Measurements from ENCODE around the gene TFAM. TPM values are rescaled to one million over a fixed set of nuclear protein-coding genes. Genes with fewer than 3 reads are reported as not detected.

Gene TFAM
- polyA plus RNA-seq, 1 donor (not counting 4 experiments of a cell fraction or from before 2014, with no cell fraction given): 25.1 TPM

GRCh38 chr10:58404001-58404400, 18.8 kb downstream of the TFAM start:
- DNase-seq (ENCODE audit: low read depth, low spot score) (no peak), FAIRE-seq (no peak)
- no peak overlapping the region for H3K9ac ChIP-seq (ENCODE audit: control insufficient read depth, extremely low read depth, insufficient read depth, low read length)
- H3K9me3 ChIP-seq (ENCODE audit: control insufficient read depth, low read depth, low read length): no peaks in the 10 kb centered on the region
- H3K27me3 ChIP-seq (ENCODE audit: control insufficient read depth, extremely low read depth, insufficient read depth, low read length): no peaks in the 10 kb centered on the region
- no peak for TF ChIP-seq EZH2 (IDR thresholded peaks at IDR 0.05; ENCODE audit: low read length)
- TF ChIP-seq CTCF (optimal IDR thresholded peaks at IDR 0.05 in 1 of 3, IDR thresholded peaks at IDR 0.05 in 1 of 3, conservative IDR thresholded peaks at IDR 0.05 in 1 of 3; ENCODE audit: extremely low read depth in 1 of 3, insufficient read depth in 2 of 3, low read length in 3 of 3): no peak
- H3K4me3 ChIP-seq (ENCODE audit: control insufficient read depth in 2 of 3, extremely low read depth in 1 of 3, insufficient read depth in 2 of 3, low read depth in 1 of 3, low read length in 3 of 3): no peak overlapping the region
- H3K79me2 ChIP-seq (ENCODE audit: control insufficient read depth, insufficient read depth, low read length): no peaks in the 10 kb centered on the region
- no peak overlapping the region for H3K4me2 ChIP-seq (ENCODE audit: control insufficient read depth, extremely low read depth, insufficient read depth, low read depth, low read length)
- H3K4me1 ChIP-seq (ENCODE audit: control insufficient read depth, extremely low read depth, insufficient read depth, low read length): no peaks in the 10 kb centered on the region
- dilution Hi-C loops (cut with MboI; ENCODE audit: extremely low pct_ligation_motif_present, low sequenced_read_pairs): no loop called here
- no peak overlapping the region for H2AFZ ChIP-seq (ENCODE audit: control insufficient read depth, low read length)
- H3K36me3 ChIP-seq (ENCODE audit: control insufficient read depth in 2 of 2, extremely low read depth in 1 of 2, insufficient read depth in 2 of 2, low read length in 2 of 2): no peaks in the 10 kb centered on the region
- no peaks in the 10 kb centered on the region for H4K20me1 ChIP-seq (ENCODE audit: control insufficient read depth, extremely low read depth, insufficient read depth, low read length)
- no peaks in the 10 kb centered on the region for H3K9me1 ChIP-seq (ENCODE audit: control insufficient read depth, extremely low read depth, insufficient read depth, low read length)
- no peak overlapping the region for H3K27ac ChIP-seq (ENCODE audit: control insufficient read depth, insufficient read depth, low read length)

GRCh38 chr10:58409956-58410610, 24.9 kb downstream of the TFAM start:
- Histone ChIP-seq H4K20me1 (ENCODE audit: control insufficient read depth, extremely low read depth, insufficient read depth, low read length) (no peaks in the 10 kb centered on the region), H3K27ac (ENCODE audit: control insufficient read depth, insufficient read depth, low read length) (no peak overlapping the region), H3K36me3 (ENCODE audit: control insufficient read depth in 2 of 2, extremely low read depth in 1 of 2, insufficient read depth in 2 of 2, low read length in 2 of 2) (no peaks in the 10 kb centered on the region), H3K27me3 (ENCODE audit: control insufficient read depth, extremely low read depth, insufficient read depth, low read length) (no peaks in the 10 kb centered on the region), H3K4me2 (ENCODE audit: control insufficient read depth, extremely low read depth, insufficient read depth, low read depth, low read length) (no peak overlapping the region), H3K9me3 (ENCODE audit: control insufficient read depth, low read depth, low read length) (no peaks in the 10 kb centered on the region), H2AFZ (ENCODE audit: control insufficient read depth, low read length) (no peak overlapping the region), H3K4me3 (ENCODE audit: control insufficient read depth in 2 of 3, extremely low read depth in 1 of 3, insufficient read depth in 2 of 3, low read depth in 1 of 3, low read length in 3 of 3) (no peak overlapping the region), H3K79me2 (ENCODE audit: control insufficient read depth, insufficient read depth, low read length) (no peaks in the 10 kb centered on the region), H3K9ac (ENCODE audit: control insufficient read depth, extremely low read depth, insufficient read depth, low read length) (no peak overlapping the region), H3K4me1 (ENCODE audit: control insufficient read depth, extremely low read depth, insufficient read depth, low read length) (peaks cover 10% of the 10 kb centered on the region), H3K9me1 (ENCODE audit: control insufficient read depth, extremely low read depth, insufficient read depth, low read length) (no peaks in the 10 kb centered on the region)
- FAIRE-seq: no peak
- dilution Hi-C loops (cut with MboI; ENCODE audit: extremely low pct_ligation_motif_present, low sequenced_read_pairs): no loop called here
- no peak for DNase-seq (ENCODE audit: low read depth, low spot score)
- TF ChIP-seq CTCF (optimal IDR thresholded peaks at IDR 0.05 in 1 of 3, IDR thresholded peaks at IDR 0.05 in 1 of 3, conservative IDR thresholded peaks at IDR 0.05 in 1 of 3; ENCODE audit: extremely low read depth in 1 of 3, insufficient read depth in 2 of 3, low read length in 3 of 3): no peak
- no peak for TF ChIP-seq EZH2 (IDR thresholded peaks at IDR 0.05; ENCODE audit: low read length)

Data from keratinocyte (primary cell).